Inflammatory macrophage treated with lipopolysaccharide for 1 hour (primary cell): Measurements from ENCODE around the gene ACKR4.
"Not testable (repeated sequence)": the region's sequence is repeated elsewhere in the genome, so short reads cannot be mapped to it uniquely, and the experiment has no call there.

Experiments used
- DNase-seq, 2 donors: peaks; one replicate each; pipeline ENCODE4 v3.0.0-alpha.2; 2020 to 2022

The ACKR4 gene

GRCh38 chr3:132596816-132597433 is at the start of gene ACKR4:
ACKR4 (plus strand) TSS chr3:132597270; CDS start chr3:132600398, 3,128 bp downstream.
- no peak for DNase-seq

GRCh38 chr3:132549169-132549568 is 47.9 kb upstream of the ACKR4 start:
- no peak for DNase-seq

GRCh38 chr3:132549890-132550578 is 47.0 kb upstream of the ACKR4 start:
- DNase-seq, result no peak

GRCh38 chr3:132550579-132551305 is 46.3 kb upstream of the ACKR4 start:
- DNase-seq, result peak in 1 of 2 donors; percentile 25

- DNase-seq, result no peak
These were observed 43.2 kb upstream of the ACKR4 start for GRCh38 chr3:132553826-132554225.

GRCh38 chr3:132554437-132554836 is 42.6 kb upstream of the ACKR4 start:
- DNase-seq, result no peak

- DNase-seq, result no peak
These were observed 41.6 kb upstream of the ACKR4 start for GRCh38 chr3:132555306-132556035.

GRCh38 chr3:132556036-132556386 is 41.1 kb upstream of the ACKR4 start:
- DNase-seq, result not testable (repeated sequence)

GRCh38 chr3:132556508-132557159 is 40.4 kb upstream of the ACKR4 start:
- no peak for DNase-seq

- DNase-seq, result no peak
These were observed 36.1 kb upstream of the ACKR4 start for GRCh38 chr3:132561003-132561402.

- DNase-seq, result no peak
These were observed 33.5 kb upstream of the ACKR4 start for GRCh38 chr3:132563420-132564069.

GRCh38 chr3:132564070-132564465 is 33.0 kb upstream of the ACKR4 start:
- no peak for DNase-seq

- no peak for DNase-seq
These were observed 28.6 kb upstream of the ACKR4 start for GRCh38 chr3:132568422-132568821.

GRCh38 chr3:132569153-132569552 is 27.9 kb upstream of the ACKR4 start:
- DNase-seq, result no peak

GRCh38 chr3:132569580-132569979 is 27.5 kb upstream of the ACKR4 start:
- no peak for DNase-seq

GRCh38 chr3:132570016-132570415 is 27.1 kb upstream of the ACKR4 start:
- DNase-seq, result no peak

- no peak for DNase-seq
These were observed 23.3 kb upstream of the ACKR4 start for GRCh38 chr3:132573797-132574211.

- no peak for DNase-seq
These were observed 9.7 kb upstream of the ACKR4 start for GRCh38 chr3:132587401-132587800.

GRCh38 chr3:132592216-132592615 is 4.9 kb upstream of the ACKR4 start:
- DNase-seq, result no peak

- DNase-seq, result no peak
These were observed 3.7 kb upstream of the ACKR4 start for GRCh38 chr3:132593241-132593946.

- DNase-seq, result peak; percentile 7 to 34
These were observed 3.1 kb upstream of the ACKR4 start for GRCh38 chr3:132593947-132594323.

- no peak for DNase-seq
These were observed 2.6 kb upstream of the ACKR4 start for GRCh38 chr3:132594498-132594897.
